PFSK-1 (cell line): ENCODE results near the gene KIF1B.

Experiments
- FOXP2 ChIP-seq: optimal IDR thresholded peaks from 2 replicates; pipeline ENCODE3; 2011; ENCODE audit warnings: borderline replicate concordance, control low read depth, inconsistent platforms; ENCODE audit not compliant: insufficient read depth; ENCODE audit errors: extremely low read length, extremely low read depth
- POLR2AphosphoS5 ChIP-seq: IDR thresholded peaks from 2 replicates; pipeline ENCODE4 v1.6.1; 2012; ENCODE audit warnings: low read depth, mild to moderate bottlenecking, control low read depth, low read length, moderate library complexity
- SIN3A ChIP-seq: IDR thresholded peaks from 2 replicates; pipeline ENCODE4 v1.6.1; 2012; ENCODE audit warnings: mild to moderate bottlenecking, low read length, moderate library complexity, borderline replicate concordance; ENCODE audit not compliant: insufficient read depth
- TAF1 ChIP-seq: IDR thresholded peaks from 2 replicates; pipeline ENCODE4 v1.6.1; 2012; ENCODE audit warnings: low read length, control low read depth, borderline replicate concordance; ENCODE audit not compliant: insufficient read depth
- TF ChIP-seq, protein P1 (sequence below), 2 experiments: IDR thresholded peaks; 2 replicates each; pipeline versions ENCODE4 v1.6.1 to v1.8.0; 2011 to 2012; ENCODE audit warnings: low read depth in 2 of 2, low read length in 2 of 2, control low read depth in 1 of 2, inconsistent platforms in 1 of 2, mild to moderate bottlenecking in 1 of 2, moderate library complexity in 1 of 2; ENCODE audit not compliant: insufficient read depth in 1 of 2

Gene KIF1B

DNA sequence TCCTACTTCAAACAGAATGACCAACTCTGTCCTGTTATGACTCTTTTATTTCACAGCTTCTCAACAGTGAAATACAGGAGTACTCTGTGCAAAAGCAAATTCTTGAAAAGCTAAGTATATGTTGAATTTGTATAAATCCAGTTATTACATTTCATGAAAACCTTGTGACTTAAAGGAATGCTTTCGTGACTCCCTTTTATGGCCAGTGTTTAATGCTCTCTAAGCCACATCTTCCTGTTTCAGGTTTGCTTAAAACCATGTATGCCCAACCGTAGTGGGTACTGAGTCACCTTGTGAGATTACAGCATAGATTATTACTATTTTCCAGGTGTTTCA is 40.2 kb upstream of the KIF1B start:
- TF ChIP-seq POLR2AphosphoS5 = no peak
- no peak for TF ChIP-seq SIN3A
- no peak for TF ChIP-seq TAF1
- TF ChIP-seq, protein P1, sequence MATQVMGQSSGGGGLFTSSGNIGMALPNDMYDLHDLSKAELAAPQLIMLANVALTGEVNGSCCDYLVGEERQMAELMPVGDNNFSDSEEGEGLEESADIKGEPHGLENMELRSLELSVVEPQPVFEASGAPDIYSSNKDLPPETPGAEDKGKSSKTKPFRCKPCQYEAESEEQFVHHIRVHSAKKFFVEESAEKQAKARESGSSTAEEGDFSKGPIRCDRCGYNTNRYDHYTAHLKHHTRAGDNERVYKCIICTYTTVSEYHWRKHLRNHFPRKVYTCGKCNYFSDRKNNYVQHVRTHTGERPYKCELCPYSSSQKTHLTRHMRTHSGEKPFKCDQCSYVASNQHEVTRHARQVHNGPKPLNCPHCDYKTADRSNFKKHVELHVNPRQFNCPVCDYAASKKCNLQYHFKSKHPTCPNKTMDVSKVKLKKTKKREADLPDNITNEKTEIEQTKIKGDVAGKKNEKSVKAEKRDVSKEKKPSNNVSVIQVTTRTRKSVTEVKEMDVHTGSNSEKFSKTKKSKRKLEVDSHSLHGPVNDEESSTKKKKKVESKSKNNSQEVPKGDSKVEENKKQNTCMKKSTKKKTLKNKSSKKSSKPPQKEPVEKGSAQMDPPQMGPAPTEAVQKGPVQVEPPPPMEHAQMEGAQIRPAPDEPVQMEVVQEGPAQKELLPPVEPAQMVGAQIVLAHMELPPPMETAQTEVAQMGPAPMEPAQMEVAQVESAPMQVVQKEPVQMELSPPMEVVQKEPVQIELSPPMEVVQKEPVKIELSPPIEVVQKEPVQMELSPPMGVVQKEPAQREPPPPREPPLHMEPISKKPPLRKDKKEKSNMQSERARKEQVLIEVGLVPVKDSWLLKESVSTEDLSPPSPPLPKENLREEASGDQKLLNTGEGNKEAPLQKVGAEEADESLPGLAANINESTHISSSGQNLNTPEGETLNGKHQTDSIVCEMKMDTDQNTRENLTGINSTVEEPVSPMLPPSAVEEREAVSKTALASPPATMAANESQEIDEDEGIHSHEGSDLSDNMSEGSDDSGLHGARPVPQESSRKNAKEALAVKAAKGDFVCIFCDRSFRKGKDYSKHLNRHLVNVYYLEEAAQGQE (IDR thresholded peaks at IDR 0.05; ENCODE audit: insufficient read depth in 1 of 2, low read depth in 2 of 2, low read length in 2 of 2) = no peak
- TF ChIP-seq FOXP2 = no peak

GRCh38 chr1:10171105-10171767 is 39.1 kb upstream of the KIF1B start:
- TF ChIP-seq, protein P1 (IDR thresholded peaks at IDR 0.05; ENCODE audit: insufficient read depth in 1 of 2, low read depth in 2 of 2, low read length in 2 of 2) = no peak
- TF ChIP-seq SIN3A (no peak), TAF1 (no peak), POLR2AphosphoS5 (no peak), FOXP2 (no peak)

DNA sequence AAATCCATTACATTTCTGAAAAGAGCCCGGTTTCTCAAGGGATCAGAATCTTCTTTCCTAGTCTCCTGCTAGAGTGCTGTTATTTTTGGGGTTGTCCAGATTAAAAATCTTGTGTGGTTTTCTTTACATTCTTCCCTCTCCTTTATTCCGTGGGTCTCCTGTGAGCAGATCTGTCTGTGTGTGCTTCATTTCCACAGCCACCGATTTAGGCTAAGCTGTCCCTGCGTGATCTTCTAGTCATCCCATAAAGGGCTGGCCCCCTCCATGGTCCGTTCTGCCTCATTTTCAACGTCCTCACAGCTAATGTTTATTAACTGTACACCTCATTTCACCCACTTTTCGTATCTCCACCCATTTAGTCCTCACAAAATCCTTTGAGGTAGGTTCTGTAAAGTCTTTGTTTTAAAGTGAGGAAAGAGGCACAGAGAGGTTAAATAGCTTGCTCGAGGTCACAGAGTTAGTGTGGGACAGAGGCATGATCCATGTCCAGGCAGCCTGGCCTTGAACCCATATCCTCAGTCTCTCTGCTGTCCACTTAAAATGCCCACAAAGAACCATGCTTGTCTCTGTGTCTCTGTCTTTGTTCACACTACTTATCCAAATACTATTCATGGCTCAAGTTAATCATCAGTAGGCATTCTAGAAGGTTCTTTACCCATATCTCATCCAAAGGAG is 38.2 kb upstream of the KIF1B start:
- TF ChIP-seq TAF1 (no peak), FOXP2 (no peak), SIN3A (no peak), POLR2AphosphoS5 (no peak)
- TF ChIP-seq, protein P1 (IDR thresholded peaks at IDR 0.05; ENCODE audit: insufficient read depth in 1 of 2, low read depth in 2 of 2, low read length in 2 of 2) = no peak

DNA sequence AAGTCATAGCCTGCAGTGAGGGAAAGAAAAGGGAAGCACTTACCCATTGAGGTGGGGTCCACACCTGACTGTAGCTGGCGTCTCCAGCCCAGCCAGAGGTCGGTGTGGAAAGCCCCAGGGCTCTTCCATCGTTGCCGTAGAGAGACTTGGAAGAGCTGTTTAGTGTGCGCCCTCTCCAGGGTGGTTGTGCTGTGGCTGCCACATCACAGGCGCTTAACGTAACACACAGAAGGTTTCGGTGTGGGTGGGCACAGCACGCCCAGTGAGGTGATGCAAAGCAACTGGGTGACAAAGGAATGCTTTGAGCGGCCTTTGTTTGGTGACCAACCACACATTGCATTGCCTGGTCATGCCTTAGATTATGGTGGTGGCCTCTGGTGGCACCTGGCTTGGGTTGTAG is 36.8 kb upstream of the KIF1B start:
- TF ChIP-seq TAF1 = no peak
- TF ChIP-seq, protein P1 (IDR thresholded peaks at IDR 0.05; ENCODE audit: insufficient read depth in 1 of 2, low read depth in 2 of 2, low read length in 2 of 2) = no peak
- TF ChIP-seq POLR2AphosphoS5 = no peak
- no peak for TF ChIP-seq SIN3A
- TF ChIP-seq FOXP2 = no peak
